GM12864 (cell line): ENCODE data around the gene RHBDL3.
"Not testable (repeated sequence)": the region's sequence is repeated elsewhere in the genome, so short reads cannot be mapped to it uniquely, and the experiment has no call there.

Source experiments
- DNase-seq: peaks from one replicate; pipeline ENCODE4 v3.0.0-alpha.2; 2011; ENCODE audit warnings: low read depth
- H3K4me3 ChIP-seq: 2 replicates; pipeline ENCODE4 v1.5.1; 2011; ENCODE audit warnings: mild to moderate bottlenecking, low read depth, low read length, control low read depth
- TF ChIP-seq, protein P1 (sequence below): IDR thresholded peaks from 2 replicates; pipeline ENCODE4 v1.5.1; 2011; ENCODE audit warnings: low read depth, mild to moderate bottlenecking, moderate library complexity, low read length, control low read depth, inconsistent platforms; ENCODE audit errors: missing control alignments

Gene RHBDL3

DNA sequence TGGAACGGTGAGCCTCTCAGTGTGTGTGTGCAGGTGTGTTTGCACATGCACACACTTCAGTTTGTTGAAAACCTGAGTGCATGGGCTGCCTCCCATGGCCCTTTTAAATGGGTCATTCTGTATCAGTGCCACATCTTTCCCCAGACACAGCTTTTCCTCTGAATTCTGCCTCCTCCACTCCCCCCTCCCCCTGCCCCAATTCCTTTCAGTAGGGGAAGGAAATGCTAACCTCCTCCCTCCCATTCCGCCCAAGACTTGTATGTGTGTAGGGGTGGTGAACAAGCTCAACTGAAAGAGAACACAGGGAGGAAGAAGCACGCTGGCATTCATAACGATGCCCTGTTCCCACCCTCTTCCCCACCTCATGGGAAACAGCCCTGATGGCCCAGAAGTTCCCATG, 42.0 kb downstream of the RHBDL3 start:
- H3K4me3 ChIP-seq, result no peak overlapping the region
- TF ChIP-seq, protein P1, sequence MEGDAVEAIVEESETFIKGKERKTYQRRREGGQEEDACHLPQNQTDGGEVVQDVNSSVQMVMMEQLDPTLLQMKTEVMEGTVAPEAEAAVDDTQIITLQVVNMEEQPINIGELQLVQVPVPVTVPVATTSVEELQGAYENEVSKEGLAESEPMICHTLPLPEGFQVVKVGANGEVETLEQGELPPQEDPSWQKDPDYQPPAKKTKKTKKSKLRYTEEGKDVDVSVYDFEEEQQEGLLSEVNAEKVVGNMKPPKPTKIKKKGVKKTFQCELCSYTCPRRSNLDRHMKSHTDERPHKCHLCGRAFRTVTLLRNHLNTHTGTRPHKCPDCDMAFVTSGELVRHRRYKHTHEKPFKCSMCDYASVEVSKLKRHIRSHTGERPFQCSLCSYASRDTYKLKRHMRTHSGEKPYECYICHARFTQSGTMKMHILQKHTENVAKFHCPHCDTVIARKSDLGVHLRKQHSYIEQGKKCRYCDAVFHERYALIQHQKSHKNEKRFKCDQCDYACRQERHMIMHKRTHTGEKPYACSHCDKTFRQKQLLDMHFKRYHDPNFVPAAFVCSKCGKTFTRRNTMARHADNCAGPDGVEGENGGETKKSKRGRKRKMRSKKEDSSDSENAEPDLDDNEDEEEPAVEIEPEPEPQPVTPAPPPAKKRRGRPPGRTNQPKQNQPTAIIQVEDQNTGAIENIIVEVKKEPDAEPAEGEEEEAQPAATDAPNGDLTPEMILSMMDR, result no peak
- no peak for DNase-seq

DNA sequence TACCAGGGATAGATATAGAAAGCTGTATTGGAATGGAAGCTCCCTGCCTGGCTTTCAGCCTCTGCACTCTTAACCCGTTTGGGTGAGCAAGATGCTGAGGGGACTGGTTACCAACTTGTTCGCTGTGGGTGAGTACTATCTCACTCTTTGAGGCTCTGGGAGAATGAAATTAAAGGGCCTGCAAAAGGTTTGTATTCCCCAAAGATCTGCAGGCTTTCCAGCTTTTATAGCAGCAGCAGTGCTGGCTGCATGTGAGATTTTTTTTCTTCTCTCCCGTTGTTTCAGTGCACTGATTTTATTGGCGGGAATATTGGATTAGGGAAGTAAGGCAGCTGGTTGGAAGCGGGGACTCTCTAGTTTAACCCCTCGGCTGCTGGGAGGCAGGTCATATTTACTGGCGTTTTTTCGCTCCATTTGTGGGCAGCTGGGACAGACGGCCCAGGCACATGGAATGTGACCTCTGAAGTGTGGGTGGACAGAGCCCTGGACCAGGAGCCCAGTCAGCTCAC, 45.5 kb downstream of the RHBDL3 start:
- TF ChIP-seq, protein P1, result no peak
- DNase-seq, result no peak
- H3K4me3 ChIP-seq, result no peak overlapping the region

DNA sequence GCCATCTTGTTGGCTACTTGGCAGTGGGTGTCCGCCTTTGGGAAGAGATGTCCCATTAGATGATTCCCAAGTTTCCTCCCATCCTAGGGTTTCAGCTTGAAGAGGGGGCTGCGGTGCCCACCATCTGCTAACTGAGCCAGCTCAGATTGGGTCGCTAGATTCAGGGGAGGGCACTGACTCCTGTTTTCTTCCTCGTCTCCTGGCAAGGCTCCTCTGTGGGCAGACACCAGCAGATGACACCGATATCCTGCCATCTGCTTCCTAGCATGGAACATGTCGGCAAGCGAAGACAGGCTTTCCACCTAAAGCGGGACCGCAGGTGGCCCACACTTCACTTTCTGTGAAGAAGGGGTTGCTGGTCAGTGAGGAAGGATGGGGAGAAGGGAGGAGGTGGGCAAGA, 49.0 kb downstream of the RHBDL3 start:
- no peak for DNase-seq
- H3K4me3 ChIP-seq, result no peak overlapping the region
- TF ChIP-seq, protein P1, result no peak

DNA sequence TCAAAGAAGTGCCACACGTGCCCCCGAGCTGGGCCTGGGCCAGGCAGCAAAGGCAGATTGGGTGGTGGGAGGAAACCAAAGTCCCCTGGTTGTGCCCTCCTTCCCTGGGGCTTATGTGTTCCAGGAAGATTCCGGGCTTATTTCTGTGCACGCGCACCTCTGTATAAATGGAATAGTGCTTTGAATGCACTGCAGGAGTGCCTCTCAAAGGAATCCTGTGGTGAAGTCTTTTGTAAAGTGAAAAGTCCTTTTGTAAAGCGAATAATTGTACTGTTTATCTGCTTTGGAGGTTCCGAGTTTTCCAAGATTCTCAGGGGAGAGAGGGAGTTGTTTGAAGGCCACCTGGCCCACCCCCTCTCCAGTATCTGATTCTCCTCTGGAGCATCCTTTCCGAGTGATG, 49.5 kb downstream of the RHBDL3 start:
- TF ChIP-seq, protein P1, result no peak
- no peak for DNase-seq
- H3K4me3 ChIP-seq, result no peak overlapping the region

DNA sequence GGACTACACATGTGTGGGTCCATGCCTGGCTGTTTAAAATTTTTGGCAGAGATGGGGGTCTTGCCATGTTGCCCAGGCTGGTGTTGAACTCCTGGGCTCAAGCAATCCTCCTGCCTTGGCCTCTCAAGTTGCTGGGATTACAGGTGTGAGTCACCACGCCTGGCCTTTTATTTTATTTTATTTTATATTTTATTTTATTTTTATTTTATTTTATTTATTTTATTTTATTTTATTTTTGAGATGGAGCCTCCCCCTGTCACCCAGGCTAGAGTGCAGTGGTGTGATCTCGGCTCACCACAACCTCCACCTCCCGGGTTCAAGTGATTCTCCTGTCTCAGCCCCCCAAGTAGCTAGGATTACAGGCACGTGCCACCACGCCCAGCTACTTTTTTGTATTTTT, 51.0 kb downstream of the RHBDL3 start:
- DNase-seq, H3K4me3 ChIP-seq: not testable (repeated sequence)

DNA sequence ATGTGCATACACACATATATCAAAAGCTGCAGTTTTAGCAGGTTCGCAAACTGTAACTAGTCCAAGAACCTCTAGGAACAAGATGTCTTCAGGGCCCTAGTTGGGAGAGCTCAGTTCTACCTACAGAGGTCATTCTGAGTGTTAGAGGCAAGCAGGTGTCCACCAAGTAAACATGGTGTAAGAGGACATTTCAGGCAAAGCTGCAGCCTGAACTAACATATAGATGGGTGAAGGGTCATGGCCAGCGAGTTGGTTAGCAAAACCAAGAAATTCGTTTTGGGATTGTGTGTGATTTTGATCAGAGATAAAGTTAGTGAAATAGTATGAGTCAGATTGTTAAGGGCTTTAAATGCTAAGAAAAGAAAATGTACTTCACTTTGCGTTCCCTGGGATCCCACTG, 51.7 kb downstream of the RHBDL3 start:
- DNase-seq, result no peak
- H3K4me3 ChIP-seq, result no peak overlapping the region
- TF ChIP-seq, protein P1, result no peak

DNA sequence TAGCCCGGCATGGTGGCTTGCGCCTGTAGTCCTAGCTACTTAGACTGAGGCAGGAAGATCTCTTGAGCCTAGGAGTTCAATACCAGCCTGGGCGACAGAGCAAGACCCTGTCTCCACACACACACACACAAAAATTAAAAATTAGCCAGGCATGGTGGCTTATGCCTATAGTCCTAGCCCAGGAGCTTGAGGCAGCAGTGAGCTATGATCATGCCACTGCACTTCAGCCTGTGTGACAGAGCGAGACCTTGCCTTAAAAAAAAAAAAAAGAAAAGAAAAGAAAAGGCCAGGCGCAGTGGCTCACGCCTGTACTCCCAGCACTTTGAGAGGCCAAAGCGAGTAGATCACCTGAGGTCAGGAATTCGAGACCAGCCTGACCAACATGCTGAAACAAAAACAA, 52.4 kb downstream of the RHBDL3 start:
- no peak for DNase-seq
- TF ChIP-seq, protein P1, result no peak
- H3K4me3 ChIP-seq, result no peak overlapping the region

DNA sequence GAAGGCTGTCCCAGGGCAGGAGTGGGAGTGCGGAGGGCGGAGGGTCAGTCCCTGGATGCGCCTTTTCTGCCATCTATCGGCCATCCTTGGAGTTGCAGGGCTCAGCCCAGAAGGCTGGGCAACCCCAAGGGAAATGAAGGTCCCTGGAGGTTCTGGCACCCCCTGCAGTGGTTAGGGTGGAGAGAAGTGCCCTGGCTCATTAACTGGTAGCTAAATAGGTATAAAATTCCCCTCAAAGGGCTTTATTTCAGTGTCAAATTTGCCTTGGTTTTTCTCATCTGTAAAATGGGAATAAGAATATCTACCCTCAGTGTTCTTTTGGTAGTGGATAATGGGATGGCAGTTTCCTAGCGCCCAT, 53.9 kb downstream of the RHBDL3 start:
- DNase-seq, result no peak
- H3K4me3 ChIP-seq, result peak overlapping the region; percentile 24
- TF ChIP-seq, protein P1, result peak; percentile 99

DNA sequence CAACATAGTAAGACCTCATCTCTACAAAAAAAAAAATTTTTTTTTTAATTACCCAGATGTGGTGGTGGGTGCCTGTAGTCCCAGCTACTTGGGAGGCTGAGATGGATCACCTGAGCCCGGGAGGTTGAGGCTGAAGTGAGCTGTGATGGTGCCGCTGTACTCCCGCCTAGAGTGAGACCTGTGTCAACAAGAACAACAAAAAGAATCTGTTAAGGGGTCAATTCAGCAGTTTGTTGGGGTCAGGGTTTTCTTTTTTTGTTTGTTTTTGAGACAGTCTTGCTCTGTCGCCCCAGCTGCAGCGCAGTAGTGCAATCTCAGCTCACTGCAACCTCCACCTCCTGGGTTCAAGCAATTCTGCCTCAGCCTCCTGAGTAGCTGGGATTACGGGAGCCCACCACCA, 54.4 kb downstream of the RHBDL3 start:
- not testable (repeated sequence) for DNase-seq, H3K4me3 ChIP-seq
